ENCODE results near the gene YY1AP1. TPM values are rescaled to one million over a fixed set of nuclear protein-coding genes. Genes with fewer than 3 reads are reported as not detected.
"Not testable (repeated sequence)": the region's sequence is repeated elsewhere in the genome, so short reads cannot be mapped to it uniquely, and the experiment has no call there.

YY1AP1 gene
- total and polyA plus RNA-seq, 2 donors from 2014 or later = 33.4 to 67.1 TPM

DNA sequence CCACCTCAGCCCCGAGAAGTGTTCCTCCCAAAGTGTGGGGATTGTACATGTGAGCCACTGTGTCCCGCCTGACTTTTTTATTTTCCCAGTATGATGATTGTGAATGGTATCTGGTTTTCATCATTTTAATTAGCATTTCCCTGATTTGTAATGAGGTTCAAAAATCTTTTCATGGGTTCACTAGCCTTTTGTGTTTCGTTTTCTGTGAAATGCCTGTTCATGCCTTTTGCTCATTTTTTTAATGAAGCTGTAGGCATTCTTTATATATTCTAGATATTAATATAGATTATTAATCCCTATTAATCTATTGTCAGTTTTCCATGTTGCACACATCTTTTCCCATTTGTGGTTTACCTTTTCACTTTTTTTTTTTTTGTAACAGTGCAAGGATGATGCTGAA is 20.8 kb upstream of the YY1AP1 start:
- Histone ChIP-seq H3K4me1 (ENCODE audit: control insufficient read depth in 2 of 3, insufficient read depth in 2 of 3, low read depth in 1 of 3, low read length in 3 of 3) (no peaks in the 10 kb centered on the region), H3K27ac (ENCODE audit: low read depth in 2 of 2, low read length in 2 of 2) (no peak overlapping the region), H3K9ac (ENCODE audit: low read length in 3 of 3) (no peak overlapping the region), H3K9me3 (ENCODE audit: control insufficient read depth in 2 of 3, insufficient read depth in 1 of 3, low read length in 3 of 3) (no peaks in the 10 kb centered on the region), H3K4me3 (ENCODE audit: low read length in 3 of 3) (no peak overlapping the region), H3K36me3 (ENCODE audit: control insufficient read depth in 2 of 3, insufficient read depth in 3 of 3, low read length in 3 of 3) (peaks cover 0 to 3% (median 0%) of the 10 kb centered on the region in 3 donors), H3K27me3 (ENCODE audit: control insufficient read depth, insufficient read depth, low read length) (no peaks in the 10 kb centered on the region)
- FAIRE-seq (no peak), DNase-seq (no peak)
- intact Hi-C loops (cut with DNase I) = no loop called here
- TF ChIP-seq, protein P1, sequence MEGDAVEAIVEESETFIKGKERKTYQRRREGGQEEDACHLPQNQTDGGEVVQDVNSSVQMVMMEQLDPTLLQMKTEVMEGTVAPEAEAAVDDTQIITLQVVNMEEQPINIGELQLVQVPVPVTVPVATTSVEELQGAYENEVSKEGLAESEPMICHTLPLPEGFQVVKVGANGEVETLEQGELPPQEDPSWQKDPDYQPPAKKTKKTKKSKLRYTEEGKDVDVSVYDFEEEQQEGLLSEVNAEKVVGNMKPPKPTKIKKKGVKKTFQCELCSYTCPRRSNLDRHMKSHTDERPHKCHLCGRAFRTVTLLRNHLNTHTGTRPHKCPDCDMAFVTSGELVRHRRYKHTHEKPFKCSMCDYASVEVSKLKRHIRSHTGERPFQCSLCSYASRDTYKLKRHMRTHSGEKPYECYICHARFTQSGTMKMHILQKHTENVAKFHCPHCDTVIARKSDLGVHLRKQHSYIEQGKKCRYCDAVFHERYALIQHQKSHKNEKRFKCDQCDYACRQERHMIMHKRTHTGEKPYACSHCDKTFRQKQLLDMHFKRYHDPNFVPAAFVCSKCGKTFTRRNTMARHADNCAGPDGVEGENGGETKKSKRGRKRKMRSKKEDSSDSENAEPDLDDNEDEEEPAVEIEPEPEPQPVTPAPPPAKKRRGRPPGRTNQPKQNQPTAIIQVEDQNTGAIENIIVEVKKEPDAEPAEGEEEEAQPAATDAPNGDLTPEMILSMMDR (IDR thresholded peaks at IDR 0.05; ENCODE audit: borderline replicate concordance, extremely low read depth, insufficient read depth) = no peak

DNA sequence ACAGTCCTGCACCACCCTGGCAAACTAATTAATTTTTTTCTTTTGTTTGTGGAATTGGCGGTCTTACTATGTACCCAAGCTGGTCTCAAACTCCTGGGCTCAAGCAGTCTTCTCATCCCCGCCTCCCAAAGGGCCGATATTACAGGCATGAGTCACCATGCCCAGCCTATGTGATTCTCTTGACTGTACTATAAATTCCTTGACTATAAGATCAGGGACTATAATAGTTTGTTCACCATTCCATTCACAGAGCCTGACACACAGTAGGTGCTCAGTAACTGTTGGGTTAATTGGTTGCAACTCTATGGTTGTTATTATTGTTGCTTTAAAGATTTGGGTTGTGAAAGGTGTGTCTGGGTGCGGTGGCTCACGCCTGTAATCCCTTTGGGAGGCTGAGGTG is 17.6 kb upstream of the YY1AP1 start:
- no peak overlapping the region for H3K27ac ChIP-seq (ENCODE audit: low read depth in 2 of 2, low read length in 2 of 2)
- H3K9me3 ChIP-seq (ENCODE audit: control insufficient read depth in 2 of 3, insufficient read depth in 1 of 3, low read length in 3 of 3) = no peaks in the 10 kb centered on the region
- intact Hi-C loops (cut with DNase I) = no loop called here
- TF ChIP-seq, protein P1 (IDR thresholded peaks at IDR 0.05; ENCODE audit: borderline replicate concordance, extremely low read depth, insufficient read depth) = no peak
- no peaks in the 10 kb centered on the region for H3K4me1 ChIP-seq (ENCODE audit: control insufficient read depth in 2 of 3, insufficient read depth in 2 of 3, low read depth in 1 of 3, low read length in 3 of 3)
- peaks cover 0 to 3% (median 0%) of the 10 kb centered on the region in 3 donors for H3K36me3 ChIP-seq (ENCODE audit: control insufficient read depth in 2 of 3, insufficient read depth in 3 of 3, low read length in 3 of 3)
- no peak overlapping the region for H3K4me3 ChIP-seq (ENCODE audit: low read length in 3 of 3)
- H3K9ac ChIP-seq (ENCODE audit: low read length in 3 of 3) = no peak overlapping the region
- no peaks in the 10 kb centered on the region for H3K27me3 ChIP-seq (ENCODE audit: control insufficient read depth, insufficient read depth, low read length)
- DNase-seq = no peak
- no peak for FAIRE-seq

DNA sequence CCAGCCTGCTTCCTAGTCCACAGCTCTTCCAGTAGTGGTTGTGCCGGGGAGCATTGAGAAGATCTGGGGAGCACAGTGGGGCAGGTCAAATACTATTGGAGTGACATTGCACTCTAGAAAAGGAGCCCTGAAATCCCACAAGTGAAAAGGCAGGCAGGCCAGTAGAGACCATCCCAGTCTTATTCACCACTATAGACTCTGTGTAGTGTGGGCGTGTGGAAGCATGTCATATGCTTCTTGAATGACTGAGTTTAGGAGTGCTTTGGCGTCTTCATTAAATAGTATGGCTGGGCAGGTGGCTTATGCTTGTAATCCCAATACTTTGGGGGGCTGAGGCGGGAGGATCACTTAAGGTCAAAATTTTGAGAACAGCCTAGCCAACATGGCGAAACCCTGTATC is 15.8 kb upstream of the YY1AP1 start:
- H3K36me3 ChIP-seq (ENCODE audit: control insufficient read depth in 2 of 3, insufficient read depth in 3 of 3, low read length in 3 of 3); FAIRE-seq; H3K27ac ChIP-seq (ENCODE audit: low read depth in 2 of 2, low read length in 2 of 2); DNase-seq; H3K9ac ChIP-seq (ENCODE audit: low read length in 3 of 3); H3K4me1 ChIP-seq (ENCODE audit: control insufficient read depth in 2 of 3, insufficient read depth in 2 of 3, low read depth in 1 of 3, low read length in 3 of 3); intact Hi-C loops (cut with DNase I); H3K4me3 ChIP-seq (ENCODE audit: low read length in 3 of 3); H3K27me3 ChIP-seq (ENCODE audit: control insufficient read depth, insufficient read depth, low read length); H3K9me3 ChIP-seq (ENCODE audit: control insufficient read depth in 2 of 3, insufficient read depth in 1 of 3, low read length in 3 of 3): not testable (repeated sequence)

DNA sequence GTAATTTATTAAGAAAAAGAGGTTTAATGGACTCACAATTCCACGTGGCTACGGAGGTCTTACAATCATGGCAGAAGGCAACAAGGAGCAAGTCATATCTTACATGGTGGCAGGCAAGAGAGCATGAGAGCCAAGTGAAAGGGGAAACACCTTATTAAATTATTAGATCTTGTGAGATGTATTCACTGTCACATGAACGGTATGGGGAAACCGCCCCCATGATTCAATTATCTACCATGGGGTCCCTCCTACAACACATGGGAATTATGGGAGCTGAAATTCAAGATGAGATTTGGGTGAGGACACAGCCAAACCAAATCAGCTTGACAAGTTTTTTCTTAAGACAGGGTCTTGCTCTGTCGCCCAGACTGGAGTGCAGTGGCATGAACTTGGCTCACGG is 14.6 kb upstream of the YY1AP1 start:
- H3K27ac ChIP-seq (ENCODE audit: low read depth in 2 of 2, low read length in 2 of 2) = no peak overlapping the region
- DNase-seq (no peak), FAIRE-seq (no peak)
- no peaks in the 10 kb centered on the region for H3K27me3 ChIP-seq (ENCODE audit: control insufficient read depth, insufficient read depth, low read length)
- H3K4me1 ChIP-seq (ENCODE audit: control insufficient read depth in 2 of 3, insufficient read depth in 2 of 3, low read depth in 1 of 3, low read length in 3 of 3) = no peaks in the 10 kb centered on the region
- intact Hi-C loops (cut with DNase I) = no loop called here
- no peak overlapping the region for H3K9ac ChIP-seq (ENCODE audit: low read length in 3 of 3)
- no peak overlapping the region for H3K4me3 ChIP-seq (ENCODE audit: low read length in 3 of 3)
- H3K9me3 ChIP-seq (ENCODE audit: control insufficient read depth in 2 of 3, insufficient read depth in 1 of 3, low read length in 3 of 3) = no peaks in the 10 kb centered on the region
- TF ChIP-seq, protein P1 (IDR thresholded peaks at IDR 0.05; ENCODE audit: borderline replicate concordance, extremely low read depth, insufficient read depth) = no peak
- no peaks in the 10 kb centered on the region for H3K36me3 ChIP-seq (ENCODE audit: control insufficient read depth in 2 of 3, insufficient read depth in 3 of 3, low read length in 3 of 3)

DNA sequence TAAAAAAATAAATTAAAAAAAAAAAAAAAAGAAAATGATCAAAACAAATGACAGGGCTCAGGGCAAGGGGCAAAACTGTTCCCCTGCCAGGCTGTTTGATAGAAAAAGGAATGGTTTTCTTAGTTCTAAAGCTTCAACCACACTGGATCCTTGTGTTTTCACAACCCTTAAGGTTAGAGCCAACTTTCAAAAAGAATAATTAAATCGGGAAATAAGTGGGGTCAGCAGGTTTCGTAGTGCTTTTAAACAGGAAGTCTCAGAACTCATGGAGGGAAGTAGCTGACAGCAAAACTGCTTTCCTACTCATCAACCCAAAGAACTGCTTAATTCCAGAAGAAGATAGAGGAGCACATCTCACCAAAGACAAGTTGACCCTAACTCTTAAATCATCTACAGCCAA is 13.1 kb upstream of the YY1AP1 start:
- H3K4me3 ChIP-seq (ENCODE audit: low read length in 3 of 3); H3K27ac ChIP-seq (ENCODE audit: low read depth in 2 of 2, low read length in 2 of 2); intact Hi-C loops (cut with DNase I); H3K27me3 ChIP-seq (ENCODE audit: control insufficient read depth, insufficient read depth, low read length); H3K36me3 ChIP-seq (ENCODE audit: control insufficient read depth in 2 of 3, insufficient read depth in 3 of 3, low read length in 3 of 3); H3K4me1 ChIP-seq (ENCODE audit: control insufficient read depth in 2 of 3, insufficient read depth in 2 of 3, low read depth in 1 of 3, low read length in 3 of 3); DNase-seq; H3K9me3 ChIP-seq (ENCODE audit: control insufficient read depth in 2 of 3, insufficient read depth in 1 of 3, low read length in 3 of 3); H3K9ac ChIP-seq (ENCODE audit: low read length in 3 of 3); FAIRE-seq: not testable (repeated sequence)

DNA sequence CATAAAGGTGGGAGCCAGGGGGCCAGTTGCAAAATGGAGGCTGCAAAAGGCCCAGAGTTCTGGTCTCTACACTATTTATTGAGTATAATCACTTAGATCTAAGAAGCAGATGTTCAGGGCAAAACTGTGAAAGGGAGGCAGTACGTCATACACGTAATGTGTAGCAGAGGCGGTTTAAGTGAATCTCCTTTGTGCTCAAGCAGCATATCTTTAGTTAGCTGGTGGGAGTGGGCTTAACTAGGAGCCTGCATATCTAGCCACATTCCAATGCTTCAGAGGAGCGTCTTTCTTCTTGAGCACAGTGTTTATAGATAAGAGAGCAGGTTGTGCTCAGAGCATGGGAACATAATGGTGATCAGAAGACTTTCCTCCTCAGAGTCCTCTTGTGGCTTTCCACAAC is 10.5 kb upstream of the YY1AP1 start:
- H3K9ac ChIP-seq (ENCODE audit: low read length in 3 of 3); H3K36me3 ChIP-seq (ENCODE audit: control insufficient read depth in 2 of 3, insufficient read depth in 3 of 3, low read length in 3 of 3); H3K27ac ChIP-seq (ENCODE audit: low read depth in 2 of 2, low read length in 2 of 2); intact Hi-C loops (cut with DNase I); H3K4me3 ChIP-seq (ENCODE audit: low read length in 3 of 3); DNase-seq; H3K9me3 ChIP-seq (ENCODE audit: control insufficient read depth in 2 of 3, insufficient read depth in 1 of 3, low read length in 3 of 3); H3K27me3 ChIP-seq (ENCODE audit: control insufficient read depth, insufficient read depth, low read length); H3K4me1 ChIP-seq (ENCODE audit: control insufficient read depth in 2 of 3, insufficient read depth in 2 of 3, low read depth in 1 of 3, low read length in 3 of 3); FAIRE-seq: not testable (repeated sequence)

Measured in kidney (tissue), 14 donors.